ENCODE data around the gene UBA1.

DNA sequence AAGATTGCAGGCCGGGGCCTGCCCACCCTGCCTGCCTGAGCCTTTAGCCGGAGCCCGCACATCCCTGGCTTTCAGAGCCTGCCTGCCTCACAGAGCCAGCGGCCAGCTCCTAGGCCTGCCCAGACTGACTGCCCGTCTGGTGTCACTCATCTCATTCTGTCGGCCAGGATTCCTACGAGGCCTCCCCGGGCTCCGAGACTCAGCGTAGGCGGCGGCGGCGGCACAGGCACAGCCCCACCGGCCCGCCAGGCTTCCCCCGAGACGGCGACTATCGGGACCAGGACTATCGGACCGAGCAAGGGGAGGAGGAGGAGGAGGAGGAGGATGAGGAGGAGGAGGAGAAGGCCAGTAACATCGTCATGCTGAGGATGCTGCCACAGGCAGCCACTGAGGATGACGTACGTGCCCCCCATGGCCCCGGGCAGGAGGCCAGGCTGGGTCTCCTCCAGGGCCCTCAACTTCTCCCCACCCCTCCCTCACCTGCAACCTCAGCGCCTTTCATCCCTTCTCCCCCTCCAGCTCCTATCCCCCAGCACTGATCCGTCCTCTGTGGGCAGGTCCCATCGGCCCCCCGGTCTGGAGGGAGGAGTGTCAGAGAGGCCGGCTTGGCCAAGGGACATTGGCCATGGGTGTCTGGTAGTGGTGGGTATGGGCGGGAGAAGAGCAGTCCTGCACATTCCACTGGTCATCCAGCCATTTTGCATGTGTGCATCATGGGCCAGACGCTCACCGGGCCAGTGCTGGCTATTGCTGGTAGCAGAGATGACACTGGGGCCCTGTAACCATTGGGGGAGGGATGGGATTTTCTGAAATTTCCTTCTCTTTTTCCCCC, 22.6 kb upstream of the UBA1 start:
- TF ChIP-seq, protein P1, sequence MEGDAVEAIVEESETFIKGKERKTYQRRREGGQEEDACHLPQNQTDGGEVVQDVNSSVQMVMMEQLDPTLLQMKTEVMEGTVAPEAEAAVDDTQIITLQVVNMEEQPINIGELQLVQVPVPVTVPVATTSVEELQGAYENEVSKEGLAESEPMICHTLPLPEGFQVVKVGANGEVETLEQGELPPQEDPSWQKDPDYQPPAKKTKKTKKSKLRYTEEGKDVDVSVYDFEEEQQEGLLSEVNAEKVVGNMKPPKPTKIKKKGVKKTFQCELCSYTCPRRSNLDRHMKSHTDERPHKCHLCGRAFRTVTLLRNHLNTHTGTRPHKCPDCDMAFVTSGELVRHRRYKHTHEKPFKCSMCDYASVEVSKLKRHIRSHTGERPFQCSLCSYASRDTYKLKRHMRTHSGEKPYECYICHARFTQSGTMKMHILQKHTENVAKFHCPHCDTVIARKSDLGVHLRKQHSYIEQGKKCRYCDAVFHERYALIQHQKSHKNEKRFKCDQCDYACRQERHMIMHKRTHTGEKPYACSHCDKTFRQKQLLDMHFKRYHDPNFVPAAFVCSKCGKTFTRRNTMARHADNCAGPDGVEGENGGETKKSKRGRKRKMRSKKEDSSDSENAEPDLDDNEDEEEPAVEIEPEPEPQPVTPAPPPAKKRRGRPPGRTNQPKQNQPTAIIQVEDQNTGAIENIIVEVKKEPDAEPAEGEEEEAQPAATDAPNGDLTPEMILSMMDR (optimal IDR thresholded peaks at IDR 0.05 in 1 of 3, IDR thresholded peaks at IDR 0.05 in 1 of 3, conservative IDR thresholded peaks at IDR 0.05 in 1 of 3; ENCODE audit: extremely low read depth in 1 of 3, insufficient read depth in 2 of 3, low read length in 3 of 3): no peak
- no peak for TF ChIP-seq EZH2 (IDR thresholded peaks at IDR 0.05; ENCODE audit: low read length)
